Neuronal stem cell (in vitro differentiated cells): ENCODE measurements around the gene ITPR1.

Experiments
- DNase-seq: peaks from one replicate; pipeline ENCODE4 v3.0.0-alpha.2; 2013; ENCODE audit warnings: low spot score
- H2AFZ ChIP-seq: one replicate; pipeline ENCODE4 v1.6.1; 2013; ENCODE audit warnings: mild to moderate bottlenecking, low read length, inconsistent platforms
- H2AK5ac ChIP-seq: 2 replicates; pipeline ENCODE4 v1.6.1; 2013; ENCODE audit warnings: low read depth, mild to moderate bottlenecking, inconsistent platforms, low read length, moderate library complexity, mixed read lengths
- H2BK120ac ChIP-seq: 2 replicates; pipeline ENCODE4 v1.6.1; 2013; ENCODE audit warnings: low read depth, mild to moderate bottlenecking, inconsistent platforms, low read length, moderate library complexity, mixed read lengths
- H2BK12ac ChIP-seq: one replicate; pipeline ENCODE4 v1.6.1; 2013; ENCODE audit warnings: low read length, inconsistent platforms
- H2BK15ac ChIP-seq: 2 replicates; pipeline ENCODE4 v1.6.1; 2013; ENCODE audit warnings: mild to moderate bottlenecking, low read length, inconsistent platforms, mixed read lengths
- H2BK5ac ChIP-seq: one replicate; pipeline ENCODE4 v1.6.1; 2013; ENCODE audit warnings: inconsistent platforms, mild to moderate bottlenecking, low read length, moderate library complexity
- H3K14ac ChIP-seq: one replicate; pipeline ENCODE4 v1.6.1; 2013; ENCODE audit warnings: low read length, inconsistent platforms
- H3K18ac ChIP-seq: 2 replicates; pipeline ENCODE4 v1.6.1; 2013; ENCODE audit warnings: low read length, inconsistent platforms
- H3K23ac ChIP-seq: 2 replicates; pipeline ENCODE4 v1.6.1; 2013; ENCODE audit warnings: low read depth, mild to moderate bottlenecking, mixed read lengths, low read length, inconsistent platforms; ENCODE audit not compliant: poor library complexity
- H3K27ac ChIP-seq: replicated peaks from 3 replicates; pipeline ENCODE4 v1.5.1; 2013; ENCODE audit warnings: low read length, inconsistent platforms
- H3K27me3 ChIP-seq, 3 experiments: 2 replicates each; pipeline ENCODE4 v1.6.1; 2013; ENCODE audit warnings: low read length in 3 of 3, mild to moderate bottlenecking in 2 of 3, inconsistent platforms in 1 of 3, low read depth in 1 of 3, mixed read lengths in 1 of 3, moderate library complexity in 1 of 3; ENCODE audit not compliant: control insufficient read depth in 3 of 3, insufficient read depth in 3 of 3
- H3K36me3 ChIP-seq, 2 donors: replicated peaks in 1 of 2; 2 replicates each; pipeline ENCODE4 v1.6.1; 2013; ENCODE audit warnings: low read length in 2 of 2; ENCODE audit not compliant: control insufficient read depth in 2 of 2, insufficient read depth in 2 of 2
- H3K4ac ChIP-seq: 2 replicates; pipeline ENCODE4 v1.6.1; 2013; ENCODE audit warnings: inconsistent platforms, mild to moderate bottlenecking, low read length, moderate library complexity
- H3K4me1 ChIP-seq, 2 donors: 1 replicate in 1 of 2; 2 replicates in 1 of 2; pipeline ENCODE4 v1.6.1; 2013; ENCODE audit warnings: low read length in 2 of 2, low read depth in 1 of 2; ENCODE audit not compliant: control insufficient read depth in 2 of 2, insufficient read depth in 1 of 2
- H3K4me2 ChIP-seq: one replicate; pipeline ENCODE4 v1.6.1; 2013; ENCODE audit warnings: mild to moderate bottlenecking, low read length, inconsistent platforms; ENCODE audit not compliant: insufficient read depth, poor library complexity, severe bottlenecking
- H3K4me3 ChIP-seq, 2 donors: 2 replicates each; pipeline ENCODE4 v1.5.1; 2013; ENCODE audit warnings: low read length in 2 of 2, mild to moderate bottlenecking in 2 of 2, inconsistent platforms in 1 of 2, moderate library complexity in 1 of 2
- H3K79me1 ChIP-seq: one replicate; pipeline ENCODE4 v1.6.1; 2013; ENCODE audit warnings: low read depth, mild to moderate bottlenecking, inconsistent platforms, low read length, moderate library complexity
- H3K9ac ChIP-seq: one replicate; pipeline ENCODE4 v1.6.1; 2013; ENCODE audit warnings: mild to moderate bottlenecking, low read depth, low read length, inconsistent platforms; ENCODE audit not compliant: poor library complexity
- H3K9me3 ChIP-seq, 2 donors: replicated peaks in 1 of 2; 2 replicates each; pipeline versions ENCODE3 to v1.6.1; 2013; ENCODE audit warnings: low read length in 2 of 2, mild to moderate bottlenecking in 2 of 2, inconsistent platforms in 1 of 2, low read depth in 1 of 2, mixed read lengths in 1 of 2, moderate library complexity in 1 of 2; ENCODE audit not compliant: control insufficient read depth in 2 of 2, insufficient read depth in 1 of 2
- H4K8ac ChIP-seq: one replicate; pipeline ENCODE4 v1.6.1; 2013; ENCODE audit warnings: low read depth, mild to moderate bottlenecking, inconsistent platforms, low read length, moderate library complexity
- H4K91ac ChIP-seq: one replicate; pipeline ENCODE4 v1.6.1; 2013; ENCODE audit warnings: low read length, low read depth, mild to moderate bottlenecking, inconsistent platforms; ENCODE audit not compliant: poor library complexity
- WGBS, 2 donors: extraction: QIAGEN DNeasy Blood & Tissue Kit; methylation state at CpG; one replicate each; pipeline ENCODE4 v1.1.7; 2013; ENCODE audit warnings: missing lambda C conversion rate in 2 of 2, mixed read lengths in 1 of 2; ENCODE audit not compliant: insufficient read length in 2 of 2, insufficient replicate concordance in 1 of 2; ENCODE audit errors: extremely low coverage in 2 of 2; 5-methylcytosine and 5-hydroxymethylcytosine counted together

ITPR1 gene

GRCh38 chr3:4497843-4498324 is 4.7 kb downstream of the ITPR1 start:
- Histone ChIP-seq H3K18ac (no peak overlapping the region), H3K14ac (no peak overlapping the region), H2BK5ac (no peak overlapping the region), H2BK120ac (no peak overlapping the region), H2BK15ac (no peak overlapping the region), H3K4me1 (peaks cover 0 to 2% of the 10 kb centered on the region in 2 donors), H4K8ac (no peak overlapping the region), H2AK5ac (no peak overlapping the region), H3K79me1 (no peaks in the 10 kb centered on the region), H4K91ac (no peak overlapping the region), H3K4ac (no peak overlapping the region), H2AFZ (no peak overlapping the region), H3K9me3 (no peaks in the 10 kb centered on the region), H3K27me3 (peaks cover 0 to 22% (median 9%) of the 10 kb centered on the region in 3 experiments), H3K4me2 (no peak overlapping the region), H3K23ac (no peak overlapping the region), H2BK12ac (no peak overlapping the region), H3K4me3 (no peak overlapping the region), H3K9ac (no peak overlapping the region), H3K27ac (no peak overlapping the region), H3K36me3 (no peaks in the 10 kb centered on the region)
- no CpG with 5 or more reads among the region's 1 CpG for WGBS, 2 donors
- no peak for DNase-seq

GRCh38 chr3:4498446-4498845 is 5.3 kb downstream of the ITPR1 start:
- no peak overlapping the region for H2AK5ac ChIP-seq
- H3K36me3 ChIP-seq = no peaks in the 10 kb centered on the region
- no peak overlapping the region for H2AFZ ChIP-seq
- no peak overlapping the region for H2BK5ac ChIP-seq
- WGBS, 2 donors = no CpG with 5 or more reads among the region's 5 CpGs
- H2BK120ac ChIP-seq = no peak overlapping the region
- H3K4ac ChIP-seq = no peak overlapping the region
- peaks cover 0 to 2% of the 10 kb centered on the region in 2 donors for H3K4me1 ChIP-seq
- H3K27ac ChIP-seq = no peak overlapping the region
- no peak overlapping the region for H2BK12ac ChIP-seq
- no peak overlapping the region for H3K9ac ChIP-seq
- DNase-seq = no peak
- no peak overlapping the region for H3K18ac ChIP-seq
- H4K91ac ChIP-seq = no peak overlapping the region
- no peak overlapping the region for H3K23ac ChIP-seq
- no peak overlapping the region for H4K8ac ChIP-seq
- H3K27me3 ChIP-seq = peaks cover 0 to 22% (median 9%) of the 10 kb centered on the region in 3 experiments
- H3K9me3 ChIP-seq = no peaks in the 10 kb centered on the region
- H3K4me3 ChIP-seq = no peak overlapping the region
- H3K14ac ChIP-seq = no peak overlapping the region
- no peaks in the 10 kb centered on the region for H3K79me1 ChIP-seq
- H3K4me2 ChIP-seq = no peak overlapping the region
- no peak overlapping the region for H2BK15ac ChIP-seq

- Histone ChIP-seq H3K36me3 (no peaks in the 10 kb centered on the region), H3K79me1 (no peaks in the 10 kb centered on the region), H4K91ac (no peak overlapping the region), H2AK5ac (no peak overlapping the region), H2BK15ac (no peak overlapping the region), H3K9ac (no peak overlapping the region), H2BK120ac (no peak overlapping the region), H3K4me2 (no peak overlapping the region), H2AFZ (no peak overlapping the region), H3K14ac (no peak overlapping the region), H3K18ac (no peak overlapping the region), H3K4me1 (peaks cover 0 to 3% of the 10 kb centered on the region in 2 donors), H2BK5ac (no peak overlapping the region), H3K27me3 (no peaks in the 10 kb centered on the region), H3K4ac (no peak overlapping the region), H3K23ac (no peak overlapping the region), H3K9me3 (no peaks in the 10 kb centered on the region), H4K8ac (no peak overlapping the region), H3K27ac (no peak overlapping the region), H2BK12ac (no peak overlapping the region), H3K4me3 (no peak overlapping the region)
- WGBS, 2 donors = no CpG with 5 or more reads among the region's 3 CpGs
- DNase-seq = no peak
Observed at GRCh38 chr3:4501437-4501836, 8.3 kb downstream of the ITPR1 start.

GRCh38 chr3:4501927-4502326 is 8.8 kb downstream of the ITPR1 start:
- no CpG with 5 or more reads among the region's 9 CpGs for WGBS, 2 donors
- no peak overlapping the region for H3K23ac ChIP-seq
- no peak overlapping the region for H3K14ac ChIP-seq
- H3K4me1 ChIP-seq = peaks cover 0 to 3% of the 10 kb centered on the region in 2 donors
- no peak overlapping the region for H4K8ac ChIP-seq
- H3K18ac ChIP-seq = no peak overlapping the region
- no peak overlapping the region for H4K91ac ChIP-seq
- H3K9ac ChIP-seq = no peak overlapping the region
- H2BK5ac ChIP-seq = no peak overlapping the region
- no peak overlapping the region for H2BK120ac ChIP-seq
- no peak overlapping the region for H3K27ac ChIP-seq
- H3K79me1 ChIP-seq = no peaks in the 10 kb centered on the region
- no peak overlapping the region for H2AFZ ChIP-seq
- H2BK12ac ChIP-seq = no peak overlapping the region
- no peak overlapping the region for H3K4ac ChIP-seq
- no peak for DNase-seq
- H2BK15ac ChIP-seq = no peak overlapping the region
- H3K27me3 ChIP-seq = no peaks in the 10 kb centered on the region
- no peaks in the 10 kb centered on the region for H3K9me3 ChIP-seq
- no peaks in the 10 kb centered on the region for H3K36me3 ChIP-seq
- no peak overlapping the region for H3K4me3 ChIP-seq
- H3K4me2 ChIP-seq = no peak overlapping the region
- no peak overlapping the region for H2AK5ac ChIP-seq
